WTC11 (cell line): ENCODE results near the gene ANKZF1. TPM values are rescaled to one million over a fixed set of nuclear protein-coding genes. Genes with fewer than 3 reads are reported as not detected.
A peak's percentile ranks its signal among the peaks of the same experiment; 100 is the strongest.

Experiments
- ATAC-seq: fragments of 200-7000 bp; cut with Tn5 transposase; 2 replicates; pipeline ENCODE4 v1.10.0; 2021; ENCODE audit warnings: mild to moderate bottlenecking, moderate library complexity
- CTCF ChIA-PET: fragments of 300-600 bp; sonication (Branson Sonifier 250); formaldehyde crosslinking; loops from one replicate; lab custom pipeline; 2021; ENCODE audit warnings: antibody characterized with exemption; lab: Charles Lee
- POLR2A ChIA-PET: fragments of 350-600 bp; sonication (Branson Sonifier 250); formaldehyde crosslinking; loops from one replicate; lab custom pipeline; 2021; ENCODE audit warnings: antibody characterized with exemption; lab: Charles Lee
- DNase-seq: peaks from one replicate; pipeline ENCODE4 v3.0.0; 2021; ENCODE audit warnings: low spot score
- H3K27ac Mint-ChIP-seq: 2 replicates; pipeline ENCODE4 v1.8.0; 2021; ENCODE audit warnings: mixed read lengths
- H3K27me3 Mint-ChIP-seq: 2 replicates; pipeline ENCODE4 v1.8.0; 2021; ENCODE audit warnings: low read depth, mild to moderate bottlenecking, moderate library complexity, mixed read lengths
- H3K36me3 Mint-ChIP-seq: 2 replicates; pipeline ENCODE4 v1.8.0; 2021; ENCODE audit warnings: mixed read lengths
- H3K4me1 Mint-ChIP-seq: 2 replicates; pipeline ENCODE4 v1.8.0; 2022; ENCODE audit warnings: mixed read lengths
- H3K4me3 Mint-ChIP-seq: 2 replicates; pipeline ENCODE4 v1.8.0; 2021; ENCODE audit warnings: mild to moderate bottlenecking, moderate library complexity, mixed read lengths
- H3K9me3 Mint-ChIP-seq: 2 replicates; pipeline ENCODE4 v1.8.0; 2021; ENCODE audit warnings: mixed read lengths
- ATF3 ChIP-seq: sonication (generic); formaldehyde crosslinking; conservative IDR thresholded peaks from 2 replicates; pipeline ENCODE4 v1.8.1; 2022; ENCODE audit warnings: mild to moderate bottlenecking, missing genetic modification reagents
- CDX4 ChIP-seq: fragments of 250-450 bp; sonication (Bioruptor Pico); IDR thresholded peaks from 2 replicates; pipeline ENCODE4 v1.9.0; 2021; ENCODE audit warnings: moderate library complexity, mild to moderate bottlenecking, inconsistent platforms, borderline replicate concordance
- E2F4 ChIP-seq: sonication (generic); formaldehyde crosslinking; IDR thresholded peaks from 2 replicates; pipeline ENCODE4 v1.8.1; 2022; ENCODE audit warnings: low read depth, mild to moderate bottlenecking, moderate library complexity, missing genetic modification reagents, borderline replicate concordance
- EMX1 ChIP-seq: fragments of 250-450 bp; sonication (Bioruptor Pico); IDR thresholded peaks from 2 replicates; pipeline ENCODE4 v1.8.0; 2021; ENCODE audit warnings: mild to moderate bottlenecking
- GABPB1 ChIP-seq: sonication (generic); formaldehyde crosslinking; IDR thresholded peaks from 2 replicates; pipeline ENCODE4 v1.8.1; 2023; ENCODE audit warnings: mild to moderate bottlenecking, missing genetic modification reagents
- GRHL2 ChIP-seq: fragments of 250-450 bp; sonication (Bioruptor Pico); IDR thresholded peaks from 2 replicates; pipeline ENCODE4 v1.8.0; 2022; ENCODE audit warnings: mild to moderate bottlenecking, moderate library complexity; ENCODE audit not compliant: insufficient replicate concordance, severe bottlenecking
- HMGA2 ChIP-seq: fragments of 250-450 bp; sonication (Bioruptor Pico); IDR thresholded peaks from 2 replicates; pipeline ENCODE4 v1.4.0; 2021; ENCODE audit warnings: mild to moderate bottlenecking, moderate library complexity
- MXD4 ChIP-seq: fragments of 250-450 bp; sonication (Bioruptor Pico); IDR thresholded peaks from 2 replicates; pipeline ENCODE4 v1.8.0; 2021; ENCODE audit warnings: mild to moderate bottlenecking, moderate library complexity, borderline replicate concordance
- OVOL2 ChIP-seq: fragments of 250-450 bp; sonication (Bioruptor Pico); IDR thresholded peaks from 2 replicates; pipeline ENCODE4 v1.9.0; 2021; ENCODE audit warnings: mild to moderate bottlenecking, borderline replicate concordance
- PRRX2 ChIP-seq: fragments of 250-450 bp; sonication (Bioruptor Pico); IDR thresholded peaks from 2 replicates; pipeline ENCODE4 v1.8.0; 2021; ENCODE audit warnings: mild to moderate bottlenecking
- SOX15 ChIP-seq: fragments of 250-450 bp; sonication (Bioruptor Pico); IDR thresholded peaks from 2 replicates; pipeline ENCODE4 v1.9.0; 2021; ENCODE audit warnings: mild to moderate bottlenecking
- STAT6 ChIP-seq: sonication (generic); formaldehyde crosslinking; conservative IDR thresholded peaks from 2 replicates; pipeline ENCODE4 v1.8.1; 2023; ENCODE audit warnings: mild to moderate bottlenecking, low read depth, missing genetic modification reagents, moderate library complexity
- TCF7 ChIP-seq: sonication (generic); formaldehyde crosslinking; IDR thresholded peaks from 2 replicates; pipeline ENCODE4 v1.8.0; 2022; ENCODE audit warnings: mild to moderate bottlenecking, low read depth, missing genetic modification reagents, moderate library complexity
- USF1 ChIP-seq: sonication (generic); formaldehyde crosslinking; IDR thresholded peaks from 2 replicates; pipeline ENCODE4 v1.8.0; 2022; ENCODE audit warnings: mild to moderate bottlenecking, missing genetic modification reagents
- ZBTB43 ChIP-seq: sonication (generic); formaldehyde crosslinking; IDR thresholded peaks from 2 replicates; pipeline ENCODE4 v1.8.1; 2023; ENCODE audit warnings: mild to moderate bottlenecking, missing genetic modification reagents
- ZNF138 ChIP-seq: sonication (generic); formaldehyde crosslinking; conservative IDR thresholded peaks from 2 replicates; pipeline ENCODE4 v1.8.1; 2022; ENCODE audit warnings: mild to moderate bottlenecking, moderate library complexity, missing genetic modification reagents
- ZNF263 ChIP-seq: sonication (generic); formaldehyde crosslinking; IDR thresholded peaks from 2 replicates; pipeline ENCODE4 v1.8.1; 2022; ENCODE audit warnings: low read depth, mild to moderate bottlenecking, moderate library complexity, missing genetic modification reagents
- ZNF396 ChIP-seq: fragments of 250-450 bp; sonication (Bioruptor Pico); IDR thresholded peaks from 2 replicates; pipeline ENCODE4 v1.8.0; 2021; ENCODE audit warnings: mild to moderate bottlenecking, moderate library complexity, borderline replicate concordance
- ZNF423 ChIP-seq: fragments of 250-450 bp; sonication (Bioruptor Pico); IDR thresholded peaks from 2 replicates; pipeline ENCODE4 v2.1.2; 2022; ENCODE audit warnings: mild to moderate bottlenecking, moderate library complexity
- ZNF425 ChIP-seq: fragments of 250-450 bp; sonication (Bioruptor Pico); conservative IDR thresholded peaks from 2 replicates; pipeline ENCODE4 v1.9.0; 2021; ENCODE audit warnings: mild to moderate bottlenecking
- total RNA-seq: library from RNA; stranded (reverse); gene quantifications from 3 replicates; pipeline ENCODE4 v1.2.3, GENCODE V29; 2021

The ANKZF1 gene
- total RNA-seq, 1 experiment from 2014 or later = 70.4 TPM

- TF ChIP-seq STAT6 (CRISPR knock-in tag) (no peak), ZNF396 (no peak), CDX4 (no peak), E2F4 (CRISPR knock-in tag) (no peak), USF1 (no peak), ZNF423 (CRISPR knock-in tag) (no peak), ZBTB43 (CRISPR knock-in tag) (no peak)
- TF ChIP-seq, all 79 proteins: peak for 0
These were observed 22.3 kb upstream of the ANKZF1 start (continued) for GRCh38 chr2:219207134-219207883.

- ATAC-seq (no peak), DNase-seq (no peak)
- H3K27me3 Mint-ChIP-seq = peaks cover 11% of the 10 kb centered on the region
These were observed 21.5 kb upstream of the ANKZF1 start for GRCh38 chr2:219207884-219208740.

GRCh38 chr2:219209236-219210195 is 20.1 kb upstream of the ANKZF1 start:
- Mint-ChIP-seq H3K9me3 (peaks cover 2% of the 10 kb centered on the region), H3K4me1 (peaks cover 6% of the 10 kb centered on the region), H3K27ac (no peak overlapping the region), H3K27me3 (peaks cover 8% of the 10 kb centered on the region), H3K4me3 (no peak overlapping the region), H3K36me3 (peaks cover 54% of the 10 kb centered on the region)
- ATAC-seq = no peak
- ChIA-PET POLR2A (no interaction called here), CTCF (no interaction called here)
- no peak for DNase-seq
- TF ChIP-seq ZNF425 (CRISPR knock-in tag) (no peak), ZNF263 (CRISPR knock-in tag) (no peak), GRHL2 (CRISPR knock-in tag) (no peak), SOX15 (CRISPR knock-in tag) (no peak), ZNF138 (CRISPR knock-in tag) (no peak), PRRX2 (CRISPR knock-in tag) (no peak), GABPB1 (no peak), TCF7 (no peak), EMX1 (CRISPR knock-in tag) (no peak), OVOL2 (CRISPR knock-in tag) (no peak), ATF3 (no peak), MXD4 (CRISPR knock-in tag) (no peak)

More at GRCh38 chr2:219207884-219208740, 21.5 kb upstream of the ANKZF1 start:
- ChIA-PET POLR2A (no interaction called here), CTCF (no interaction called here)
- peaks cover 5% of the 10 kb centered on the region for H3K9me3 Mint-ChIP-seq
- peak; percentile 56 for TF ChIP-seq GABPB1
- no peak for TF ChIP-seq ZNF138 (CRISPR knock-in tag)
- no peak for TF ChIP-seq HMGA2 (CRISPR knock-in tag)
- H3K4me1 Mint-ChIP-seq = peaks cover 6% of the 10 kb centered on the region
- H3K36me3 Mint-ChIP-seq = peaks cover 42% of the 10 kb centered on the region
- peak overlapping the region; percentile 74 for H3K4me3 Mint-ChIP-seq
- H3K27ac Mint-ChIP-seq = peak overlapping the region; percentile 88; the same call in 1 of the 2 replicates
